NCI-H2196 treated with DMSO at 0.1 percent for 48 hours (cell line): ENCODE results near the gene AVPI1.

Experiments used
- DNase-seq: peaks from one replicate; lab custom pipeline; 2025; ENCODE audit not compliant: unreplicated experiment; lab: John Stamatoyannopoulos, UW

Gene AVPI1, protein sequence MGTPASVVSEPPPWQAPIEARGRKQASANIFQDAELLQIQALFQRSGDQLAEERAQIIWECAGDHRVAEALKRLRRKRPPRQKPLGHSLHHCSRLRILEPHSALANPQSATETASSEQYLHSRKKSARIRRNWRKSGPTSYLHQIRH

DNA sequence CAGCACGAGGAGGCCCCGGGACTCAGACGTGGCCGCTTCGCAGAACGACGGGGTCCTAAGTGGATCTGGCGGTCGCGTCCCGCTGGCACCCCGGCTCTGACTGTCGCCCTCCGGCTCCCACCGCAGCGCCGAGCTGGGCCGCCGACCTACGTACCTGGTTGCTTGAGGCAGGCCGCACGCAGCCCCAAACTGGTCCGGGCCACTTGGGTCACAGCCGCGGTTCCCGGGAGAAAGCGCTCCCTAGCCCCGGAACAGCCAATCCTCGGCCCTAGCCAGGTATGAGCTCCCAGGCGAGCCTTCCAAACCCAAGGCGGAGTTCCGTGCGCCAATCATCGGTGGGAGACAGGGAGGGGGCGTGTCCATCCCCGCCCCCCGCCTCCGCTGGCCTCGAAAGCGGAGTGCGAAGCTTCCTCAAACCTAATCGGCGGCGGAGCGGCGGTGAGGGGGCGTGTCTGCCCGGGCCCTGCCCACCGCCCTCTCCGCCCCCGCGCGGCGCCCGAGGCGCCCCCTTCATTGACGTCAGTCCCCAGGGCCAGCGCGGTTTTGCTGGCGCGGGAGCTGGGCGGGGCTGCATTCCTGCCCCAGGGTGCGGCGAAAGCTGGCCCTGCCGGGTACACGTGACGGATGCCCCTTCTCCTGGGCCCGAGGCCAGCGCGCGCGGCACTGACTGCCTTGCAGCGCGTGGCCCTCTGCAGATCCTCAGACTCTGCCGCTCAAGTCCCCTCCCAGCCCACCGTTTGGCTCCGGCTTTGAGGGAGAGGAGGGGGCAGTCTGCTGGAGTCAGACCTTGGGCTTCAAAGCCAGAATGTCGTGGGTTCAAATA, at the start of gene AVPI1:
TSS of gene AVPI1 (minus strand) at position 280 of the 823 bp plus-strand sequence. CDS start 7,336 bp downstream, outside the sequence.
- DNase-seq = peak; percentile 97

DNA sequence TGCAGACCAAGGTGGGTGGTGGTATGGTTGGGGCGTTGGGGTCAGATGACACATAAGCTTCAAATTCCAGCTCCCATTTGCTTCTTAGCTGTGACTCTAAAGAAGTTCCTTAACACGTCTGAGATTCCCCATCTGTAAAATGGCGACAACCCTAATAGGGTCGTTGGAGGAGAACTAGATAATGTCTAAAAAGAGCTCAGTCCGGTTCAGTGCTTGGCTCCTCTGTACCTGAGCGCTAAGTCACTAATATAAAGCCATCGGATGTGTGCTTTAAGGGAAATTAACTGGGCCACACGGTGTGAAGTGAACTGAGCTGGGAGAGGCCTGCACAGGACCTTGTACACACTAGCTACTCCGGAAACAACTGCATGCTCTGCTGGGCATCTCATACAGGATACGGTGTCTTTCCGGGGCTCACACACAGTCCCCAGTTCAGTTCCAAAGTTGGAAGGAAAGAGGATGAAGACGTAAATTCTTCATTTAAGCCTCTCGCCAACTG, 49.4 kb upstream of the AVPI1 start:
- peak; percentile 78 for DNase-seq

DNA sequence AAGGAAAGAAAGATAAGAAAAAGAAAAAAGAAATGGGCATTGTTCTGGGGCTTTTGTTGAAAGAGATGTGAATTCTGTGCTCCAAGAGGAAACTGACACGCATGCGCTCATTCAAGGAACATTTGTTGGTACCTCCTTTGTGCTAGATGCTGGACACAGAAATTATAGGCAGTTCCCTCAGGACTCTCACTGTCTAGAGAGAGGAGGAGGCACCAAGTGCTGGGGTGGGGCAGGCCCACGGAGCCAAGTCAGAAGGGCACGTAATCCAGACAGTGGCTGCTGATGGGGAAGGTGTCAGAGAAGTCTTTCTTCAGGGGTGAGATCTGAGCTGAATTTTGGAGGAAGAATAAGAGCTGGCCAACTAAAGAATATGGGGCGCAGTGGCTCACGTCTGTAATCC, 47.0 kb upstream of the AVPI1 start:
- DNase-seq = no peak

DNA sequence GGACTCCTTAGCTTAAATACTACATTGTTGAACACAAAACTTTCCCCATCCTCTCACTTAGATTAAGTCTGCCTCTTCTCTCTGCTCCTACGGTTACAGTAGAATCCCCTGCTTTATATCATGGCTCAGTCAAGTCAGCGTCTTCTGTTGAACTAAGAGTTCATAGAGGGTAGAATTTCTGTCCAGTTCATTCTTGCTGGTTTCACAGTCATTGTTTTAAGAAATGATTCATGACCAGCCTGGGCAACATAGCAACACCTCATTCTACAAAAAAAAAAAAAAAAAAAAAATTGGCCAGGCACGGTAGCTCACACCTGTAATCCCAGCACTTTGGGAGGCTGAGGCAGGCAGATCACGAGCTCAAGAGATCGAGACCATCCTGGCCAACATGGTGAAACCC, 46.2 kb upstream of the AVPI1 start:
- no peak for DNase-seq

DNA sequence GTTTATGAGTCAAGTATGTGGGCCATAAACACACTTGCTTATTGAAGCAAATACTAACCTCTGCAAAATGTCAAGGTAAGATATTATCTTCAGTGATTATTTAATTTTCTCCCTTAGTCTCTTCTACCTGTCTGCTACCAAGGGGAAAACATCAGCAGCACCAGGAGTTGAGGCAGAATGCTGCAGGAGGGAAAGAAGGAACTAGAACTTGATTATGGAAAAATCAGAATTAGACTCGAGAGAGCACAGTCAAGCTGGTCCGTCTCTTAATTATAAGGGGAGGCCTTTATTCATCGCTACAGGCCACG, 45.0 kb upstream of the AVPI1 start:
- DNase-seq = no peak

DNA sequence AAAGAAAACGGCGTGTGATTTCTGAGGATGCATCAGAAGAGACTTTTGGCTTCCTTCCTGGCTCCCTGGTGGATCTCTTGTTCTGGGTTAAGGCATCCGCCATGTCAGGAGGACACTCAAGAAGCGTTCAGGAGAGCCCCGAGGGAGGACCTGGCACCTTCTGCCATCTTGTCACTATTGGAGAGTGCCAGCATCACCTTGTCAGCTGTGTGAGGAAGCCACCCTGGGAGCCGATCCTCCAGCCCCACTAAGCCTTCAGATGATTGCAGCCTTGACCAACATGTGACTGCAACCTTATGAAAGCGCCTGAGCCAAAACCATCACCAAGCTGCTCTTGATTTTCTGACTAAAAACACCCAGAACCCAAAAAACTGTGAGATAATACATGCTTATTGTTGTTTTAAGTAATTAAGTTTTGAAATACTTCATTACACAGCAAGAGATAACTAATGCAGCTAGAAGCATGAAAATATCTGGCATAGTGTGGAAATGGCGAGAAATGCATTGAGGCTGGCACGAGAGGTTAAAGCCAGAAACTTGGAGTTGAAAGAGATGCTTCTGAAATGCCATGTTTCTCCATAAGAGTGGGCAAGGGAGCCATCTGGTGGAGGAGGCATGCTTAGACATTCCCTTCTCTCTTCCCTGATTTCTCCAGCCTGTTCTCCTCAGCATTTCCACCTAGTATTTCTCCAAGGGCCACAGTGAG, 44.5 kb upstream of the AVPI1 start:
- DNase-seq = peak; percentile 77

DNA sequence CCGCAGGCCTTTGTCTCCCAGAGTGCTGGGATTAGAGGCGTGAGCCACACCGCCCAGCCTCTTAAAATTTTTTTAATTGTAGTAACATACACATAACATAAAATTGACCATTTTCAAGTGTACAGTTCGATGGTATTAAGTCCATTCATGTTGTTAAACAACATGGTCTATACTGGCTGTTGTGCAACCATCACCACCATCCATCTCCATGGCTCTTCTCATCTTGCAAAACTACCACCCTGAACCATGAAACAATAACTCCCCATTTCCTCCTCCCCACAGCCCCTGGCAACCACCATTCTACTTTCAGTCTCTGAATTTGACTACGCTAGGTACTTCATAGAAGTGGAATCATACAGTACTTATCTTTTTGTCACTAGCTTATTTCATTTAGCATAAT, 42.0 kb upstream of the AVPI1 start:
- no peak for DNase-seq

DNA sequence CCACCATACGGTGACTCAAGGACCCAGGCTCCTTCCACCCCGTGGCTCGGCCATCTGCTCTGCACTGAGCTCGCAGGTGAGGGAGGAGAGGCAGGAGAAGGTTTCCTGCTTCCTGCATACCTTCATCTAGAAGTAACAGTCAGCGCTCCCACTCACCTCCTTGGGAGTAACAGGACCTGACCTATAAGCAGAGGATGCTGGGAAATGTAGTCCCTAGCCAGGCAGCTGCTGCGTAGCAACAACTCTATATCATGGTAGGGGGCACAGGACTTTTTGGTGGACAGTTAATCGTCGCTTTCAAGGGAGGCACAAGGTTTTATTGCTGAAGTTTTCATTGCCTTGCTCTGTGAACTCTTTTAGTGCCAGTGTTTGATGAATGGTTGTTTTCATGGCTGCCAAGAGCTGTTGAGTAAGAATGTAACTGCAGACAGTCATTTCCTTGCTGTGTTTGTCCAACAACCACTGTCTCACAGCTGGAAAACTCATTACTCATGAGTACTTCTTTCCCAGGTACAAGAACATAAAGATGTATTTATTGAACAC, 39.7 kb upstream of the AVPI1 start:
- DNase-seq = no peak

DNA sequence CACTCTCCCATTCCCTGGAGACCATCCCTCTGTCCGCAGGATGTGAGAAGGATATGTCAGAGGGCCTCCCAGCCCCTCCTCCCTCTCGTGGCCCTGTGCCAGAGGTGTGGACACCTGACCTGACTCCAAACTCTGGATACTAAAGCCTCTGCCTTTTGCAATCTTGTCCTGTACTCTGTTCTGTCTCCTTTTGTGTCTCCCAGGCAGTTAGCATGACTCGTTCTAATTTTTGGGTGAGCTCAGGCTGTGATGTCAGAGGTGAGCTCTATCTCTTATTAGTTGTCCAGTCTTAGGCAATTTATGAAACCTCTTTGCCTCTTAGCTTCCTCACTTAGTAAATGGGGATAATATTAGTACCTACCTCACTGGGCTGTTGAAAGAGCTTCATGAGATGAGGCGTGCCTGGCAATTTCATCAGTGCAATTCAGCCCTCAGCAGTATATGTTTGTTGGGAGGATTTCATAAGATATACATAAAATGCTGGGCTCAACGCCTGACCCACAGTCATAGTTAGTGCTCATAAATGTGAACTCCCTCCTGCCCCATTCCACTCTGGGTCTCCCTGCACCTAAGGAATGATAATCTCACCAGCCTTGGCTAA, 37.4 kb upstream of the AVPI1 start:
- DNase-seq = no peak

DNA sequence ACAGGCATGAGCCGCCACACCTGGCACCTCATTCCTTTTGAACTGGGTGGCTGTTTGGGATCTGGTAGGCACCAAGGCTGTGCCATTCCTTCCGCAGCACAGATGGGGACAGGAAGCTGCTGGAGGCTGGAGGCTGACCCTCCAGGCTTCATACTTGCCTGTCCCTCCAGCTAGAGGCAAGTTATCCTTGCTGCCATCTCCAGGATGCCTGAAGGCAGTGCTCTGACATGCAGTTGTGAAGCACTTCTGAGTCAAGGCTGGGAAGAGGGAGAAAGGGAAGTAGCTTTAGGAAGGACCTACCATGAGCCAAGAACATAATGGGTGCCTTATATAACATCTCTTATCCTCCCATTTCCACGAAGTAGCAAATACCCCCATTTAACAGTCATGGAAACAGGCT, 36.0 kb upstream of the AVPI1 start:
- no peak for DNase-seq

DNA sequence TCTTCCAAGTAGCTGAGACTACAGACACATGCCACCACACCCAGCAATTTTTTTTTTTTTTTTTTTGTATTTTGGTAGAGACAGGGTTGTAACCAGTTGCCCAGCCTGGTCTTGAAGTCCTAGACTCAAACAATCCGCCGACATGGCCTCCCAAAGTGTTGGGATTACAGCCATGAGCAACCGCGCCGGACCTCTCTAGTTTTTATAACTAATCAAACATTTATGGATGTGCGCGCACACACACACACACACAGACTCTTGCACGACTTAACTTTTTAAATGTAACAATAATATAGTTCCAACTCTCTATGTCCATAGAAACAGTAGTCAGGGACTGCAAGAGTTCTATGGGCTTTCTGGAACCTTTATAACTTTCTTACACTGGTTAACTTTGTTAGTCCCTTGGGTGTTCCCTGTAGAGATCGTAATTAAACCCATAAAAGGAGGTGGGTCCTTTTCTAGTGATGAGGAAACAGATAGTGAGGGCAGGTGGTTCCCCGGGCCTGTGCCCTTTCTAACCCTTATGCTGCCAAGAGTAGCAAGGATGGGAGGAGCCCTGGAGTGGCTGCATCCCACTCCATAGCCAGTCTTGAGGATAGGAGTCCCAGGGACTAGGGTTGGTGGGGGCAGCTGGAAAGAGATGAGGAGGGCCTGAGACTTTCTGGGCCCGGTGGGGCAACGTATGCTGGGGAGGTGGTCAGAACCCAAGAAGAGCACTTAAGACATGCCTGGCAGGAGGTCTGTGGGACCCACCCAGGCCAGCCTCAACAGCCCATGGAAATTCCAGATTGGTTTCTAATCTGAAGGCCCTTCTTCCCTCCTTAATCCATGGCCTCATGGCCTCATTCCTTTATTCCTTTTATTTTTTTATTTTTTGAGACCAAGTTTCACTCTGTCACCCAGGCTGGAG, 35.1 kb upstream of the AVPI1 start:
- DNase-seq = no peak

DNA sequence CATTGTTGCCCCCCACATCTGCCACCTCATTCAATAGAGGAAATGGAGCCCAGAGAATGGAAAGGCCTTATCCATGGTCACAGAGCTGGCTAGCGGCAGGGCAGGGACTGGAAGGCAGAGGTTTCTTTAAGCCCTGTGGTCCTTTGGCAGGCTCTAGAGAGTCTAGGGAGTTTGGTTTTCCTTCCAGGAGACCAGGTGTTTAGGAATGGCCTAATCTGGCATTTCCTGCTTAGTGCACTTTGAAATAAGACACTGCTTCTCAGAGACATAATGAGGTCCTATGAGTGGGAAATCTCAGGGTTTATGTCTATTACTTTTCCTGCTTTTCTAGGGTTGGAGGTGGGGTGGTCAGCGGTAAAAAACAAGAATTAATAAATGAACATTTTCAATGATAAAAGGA, 32.6 kb upstream of the AVPI1 start:
- DNase-seq = no peak

DNA sequence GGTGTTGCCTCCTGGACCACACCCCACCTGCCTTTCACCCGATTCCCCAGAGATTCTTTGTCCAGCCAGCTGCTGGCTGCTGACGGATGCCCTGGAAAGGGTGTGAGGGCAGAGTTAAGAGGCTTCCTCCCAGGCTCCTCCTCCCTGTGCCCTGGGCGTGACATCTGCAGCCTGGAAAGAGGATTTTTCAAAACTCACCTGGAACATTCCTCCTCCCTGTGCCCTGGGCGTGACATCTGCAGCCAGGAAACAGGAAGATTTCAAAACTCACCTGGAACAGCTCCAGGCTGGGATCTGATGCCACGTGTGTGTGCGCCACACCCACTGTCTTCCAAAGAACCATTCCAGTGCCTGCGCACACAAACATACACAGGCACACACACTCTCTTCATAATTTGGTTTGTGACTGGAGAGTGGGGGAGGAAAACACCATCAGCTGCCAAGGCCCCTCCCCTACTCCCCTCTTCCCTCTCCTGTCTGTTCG, 31.7 kb upstream of the AVPI1 start:
- DNase-seq = peak; percentile 74

DNA sequence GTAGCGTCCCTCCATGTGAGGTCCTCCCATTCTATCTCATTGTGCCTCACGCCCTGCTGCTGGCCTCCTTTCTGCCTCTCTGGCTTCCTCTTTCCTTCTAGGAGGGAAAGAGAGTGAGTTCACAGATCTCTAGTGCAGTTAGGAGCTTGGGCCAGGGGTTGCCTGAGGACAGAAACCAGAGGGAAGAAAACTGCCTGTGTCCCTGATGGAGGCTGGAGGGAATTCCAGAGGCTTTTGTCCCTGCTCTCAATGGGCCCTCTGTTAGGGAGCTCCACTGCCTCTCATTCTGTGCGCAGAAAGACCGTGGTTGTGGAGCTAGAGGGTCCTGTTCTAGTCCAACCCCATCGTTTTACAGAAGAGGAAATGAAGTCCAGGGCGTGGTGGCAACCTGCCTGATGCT, 31.1 kb upstream of the AVPI1 start:
- no peak for DNase-seq

DNA sequence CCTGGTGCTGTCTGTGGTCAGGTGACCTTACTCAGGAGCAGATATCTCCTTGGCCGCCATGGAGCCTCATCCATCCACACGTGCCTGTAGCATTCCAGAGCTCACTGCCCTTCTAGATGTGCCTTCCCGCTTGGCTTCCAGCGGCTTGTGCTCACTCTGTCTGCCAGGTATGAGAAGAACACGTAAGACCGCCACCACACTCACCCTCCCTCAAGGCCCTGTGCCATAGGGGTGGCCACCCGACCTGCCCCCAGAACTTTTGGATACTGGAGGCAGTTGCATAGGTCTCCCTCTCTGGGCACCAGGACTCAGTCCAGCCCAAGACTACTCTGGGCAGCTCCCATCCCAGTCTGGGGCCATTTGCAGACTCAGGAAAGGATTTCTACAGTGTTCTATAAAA, 30.6 kb upstream of the AVPI1 start:
- no peak for DNase-seq

DNA sequence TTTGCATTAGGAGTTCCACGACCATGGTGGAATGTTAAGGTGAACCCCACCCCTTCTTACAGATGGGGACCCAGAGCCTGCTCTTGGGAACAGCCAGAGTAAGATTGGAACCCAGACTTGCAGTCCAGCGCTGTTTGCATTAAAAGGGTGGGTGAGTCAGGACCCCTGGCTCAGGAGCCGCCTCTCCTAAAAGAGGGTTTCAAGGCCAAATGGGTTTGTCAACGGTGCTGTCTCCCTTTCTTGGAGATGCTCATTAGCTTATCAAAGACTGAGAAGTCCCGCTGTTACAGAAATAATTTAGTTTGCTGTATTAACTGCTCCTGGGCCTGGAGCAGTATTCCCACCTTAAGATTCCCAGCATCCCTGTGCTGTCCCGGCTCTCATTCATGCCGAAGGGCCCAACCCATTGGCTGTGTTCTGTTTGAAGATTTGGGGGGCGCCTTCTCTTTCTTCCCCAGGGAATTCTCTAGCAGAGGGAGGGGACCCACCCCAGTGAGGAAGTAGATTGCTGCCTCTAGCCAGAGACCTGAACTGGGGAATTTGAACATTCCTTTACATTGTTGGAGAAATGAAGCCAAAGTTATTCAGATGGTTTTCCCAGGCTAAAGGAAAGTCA, 28.3 kb upstream of the AVPI1 start:
- DNase-seq = no peak

DNA sequence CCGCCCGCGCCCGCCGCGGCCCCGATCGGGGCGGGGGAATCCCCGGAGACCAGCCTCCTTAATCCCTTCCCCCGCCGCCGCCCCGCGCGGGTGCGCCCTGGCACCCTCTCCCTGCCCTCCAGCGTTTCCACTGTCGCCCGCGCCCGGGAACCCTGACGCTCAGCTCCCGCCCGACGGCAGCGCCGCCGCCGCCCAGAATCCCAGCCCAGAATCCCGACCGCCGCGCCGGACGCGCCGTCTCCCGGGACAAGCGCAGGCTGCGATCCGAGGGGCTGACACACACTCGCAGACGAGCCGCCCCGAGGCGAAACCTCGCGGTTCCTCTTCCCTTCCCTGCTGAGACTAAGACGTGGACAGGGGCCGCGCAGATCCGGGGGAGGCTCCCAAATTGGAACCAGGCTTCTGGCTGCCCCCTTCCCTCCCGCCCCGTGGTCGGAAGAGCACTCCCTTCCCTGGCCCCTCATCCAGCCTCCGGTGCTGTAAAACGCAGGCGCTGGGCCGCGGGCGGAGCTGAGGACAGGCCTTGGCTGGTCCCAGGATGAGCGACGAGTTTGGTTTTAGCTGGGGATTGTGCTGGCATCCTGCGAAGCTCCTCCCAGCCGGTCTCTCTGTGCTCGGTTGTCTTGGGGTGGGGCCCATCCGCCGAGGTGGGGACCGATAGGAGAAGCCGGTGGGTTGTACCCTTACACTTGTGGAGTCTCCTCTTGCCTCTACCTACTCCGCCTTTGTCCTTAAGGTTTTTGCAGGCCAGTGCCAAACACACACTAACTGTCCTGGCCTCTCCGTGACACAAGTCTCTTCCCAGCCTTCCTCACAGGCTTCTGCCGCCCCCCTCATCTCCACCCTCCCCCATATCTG, 27.6 kb upstream of the AVPI1 start:
- no peak for DNase-seq

DNA sequence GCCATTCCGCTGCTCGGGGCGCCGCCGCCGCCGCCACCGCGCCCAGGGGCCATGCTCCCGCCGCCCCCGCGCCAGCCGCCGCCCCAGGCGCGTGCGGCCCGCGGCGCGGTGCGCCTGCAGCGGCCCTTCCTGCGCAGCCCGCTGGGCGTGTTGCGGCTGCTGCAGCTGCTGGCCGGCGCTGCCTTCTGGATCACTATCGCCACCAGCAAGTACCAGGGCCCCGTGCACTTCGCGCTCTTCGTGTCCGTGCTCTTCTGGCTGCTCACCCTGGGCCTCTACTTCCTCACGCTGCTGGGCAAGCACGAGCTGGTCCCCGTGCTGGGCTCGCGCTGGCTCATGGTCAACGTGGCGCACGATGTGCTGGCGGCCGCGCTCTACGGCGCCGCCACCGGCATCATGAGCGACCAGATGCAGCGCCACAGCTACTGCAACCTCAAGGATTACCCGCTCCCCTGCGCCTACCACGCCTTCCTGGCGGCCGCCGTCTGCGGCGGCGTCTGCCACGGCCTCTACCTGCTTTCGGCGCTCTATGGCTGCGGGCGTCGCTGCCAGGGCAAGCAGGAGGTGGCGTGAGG, 26.9 kb upstream of the AVPI1 start:
- peak; percentile 25 for DNase-seq
